GM21390 (cell line): ENCODE data around the gene PTGR2.
"Not testable (repeated sequence)": the region's sequence is repeated elsewhere in the genome, so short reads cannot be mapped to it uniquely, and the experiment has no call there.

Source experiments
- ATAC-seq: cut with Tn5 transposase; IDR thresholded peaks from one replicate; pipeline ENCODE4 v1.9.1; 2021; ENCODE audit not compliant: unreplicated experiment

PTGR2 gene

DNA sequence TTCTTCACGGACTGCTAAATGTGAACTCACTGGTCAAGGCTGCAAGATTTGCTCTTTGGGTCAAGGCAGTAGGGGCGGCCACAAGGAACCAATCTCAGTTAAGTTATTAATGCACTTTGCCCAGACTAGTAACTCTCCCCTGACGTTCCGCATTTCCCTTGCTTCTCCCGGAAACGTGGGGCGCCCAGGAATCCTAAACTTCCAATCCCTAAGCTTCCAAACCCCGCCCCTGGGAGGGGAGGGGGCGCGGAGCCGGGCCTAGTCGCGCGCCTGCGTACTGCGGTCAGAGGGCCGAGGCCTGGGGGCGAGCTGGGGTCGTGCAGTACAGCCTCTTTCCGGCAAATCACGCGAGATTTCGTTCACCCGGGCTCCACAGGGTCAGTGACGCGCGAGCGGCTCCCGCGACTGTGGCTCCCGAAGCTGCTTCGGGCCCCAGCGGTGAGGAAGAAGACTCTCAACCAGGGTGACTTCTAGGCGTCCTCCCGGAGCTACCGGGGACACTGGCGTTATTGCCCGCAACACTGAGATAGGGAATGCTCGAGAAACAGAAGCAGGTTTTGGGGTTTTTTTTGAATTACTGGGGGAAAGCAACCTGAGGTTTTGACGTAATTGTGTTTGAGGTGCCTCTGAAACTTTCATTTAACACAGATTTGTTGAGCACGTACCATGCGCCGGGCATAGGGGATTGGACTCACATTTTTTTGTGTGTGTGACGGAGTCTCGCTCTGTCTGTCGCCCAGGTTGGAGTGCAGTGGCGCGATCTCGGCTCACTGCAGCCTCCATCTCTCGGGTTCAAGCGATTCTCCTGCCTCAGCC, at the start of gene PTGR2:
Gene PTGR2, plus strand, starts transcription at position 265 of the 816 bp plus-strand sequence. CDS start 7,032 bp downstream, outside the sequence.
- peak; percentile 85 for ATAC-seq

DNA sequence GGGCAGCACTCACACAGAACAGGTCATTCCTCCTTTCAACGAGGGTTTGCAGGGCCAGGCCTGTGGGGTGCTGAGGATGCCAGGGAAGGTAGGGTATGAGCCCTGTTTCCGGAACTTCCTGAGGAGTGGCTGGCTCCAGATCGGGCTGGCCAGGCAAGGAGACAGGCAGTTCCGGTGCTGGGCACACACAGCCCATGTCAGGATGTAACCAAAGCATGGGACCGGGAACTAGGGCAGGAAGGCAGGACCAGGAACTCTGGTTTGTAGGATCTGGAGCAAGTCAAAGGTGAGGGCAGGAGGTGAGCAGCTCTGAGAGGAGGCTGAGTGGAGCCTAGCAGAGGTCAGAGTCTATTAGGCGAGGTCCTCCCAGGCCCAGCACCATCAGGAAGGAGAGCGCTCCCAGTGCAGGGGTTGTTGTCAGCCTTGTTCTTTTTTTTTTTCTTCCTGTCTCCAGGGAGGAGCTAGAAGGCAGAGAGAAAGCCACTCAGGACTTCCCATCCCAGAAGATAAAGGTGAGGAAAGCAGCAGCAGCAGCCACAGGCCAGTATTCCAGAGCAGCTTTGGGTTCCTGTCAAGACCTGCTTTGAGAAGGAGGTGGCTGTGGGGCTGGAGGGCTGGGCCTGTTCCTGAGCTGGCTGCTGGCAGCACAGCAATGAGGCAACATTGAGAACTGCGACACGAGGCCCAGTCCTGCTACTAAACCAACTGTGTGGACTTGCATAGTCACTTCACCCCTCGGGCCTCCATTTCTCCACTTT, 49.0 kb upstream of the PTGR2 start:
- no peak for ATAC-seq

DNA sequence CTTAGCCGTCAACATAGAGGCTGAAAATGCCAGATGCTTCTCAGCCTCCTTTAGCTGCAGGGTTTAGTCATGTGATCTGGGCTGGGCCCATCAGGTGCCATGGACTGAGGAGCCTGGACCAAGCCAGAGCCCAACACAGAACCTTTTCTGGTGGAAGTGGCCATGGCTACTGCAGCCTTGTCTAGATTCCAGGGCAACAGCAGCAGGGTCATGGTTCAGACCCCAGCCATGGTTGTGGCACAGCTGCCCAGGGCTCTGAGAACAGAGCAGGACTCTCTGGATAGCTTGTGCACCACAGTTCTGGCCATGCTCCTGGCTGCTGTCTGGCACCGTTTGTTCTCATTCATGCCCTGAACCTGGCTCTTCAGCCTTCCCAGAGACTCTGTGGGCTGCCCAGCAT, 47.0 kb upstream of the PTGR2 start:
- ATAC-seq: no peak

DNA sequence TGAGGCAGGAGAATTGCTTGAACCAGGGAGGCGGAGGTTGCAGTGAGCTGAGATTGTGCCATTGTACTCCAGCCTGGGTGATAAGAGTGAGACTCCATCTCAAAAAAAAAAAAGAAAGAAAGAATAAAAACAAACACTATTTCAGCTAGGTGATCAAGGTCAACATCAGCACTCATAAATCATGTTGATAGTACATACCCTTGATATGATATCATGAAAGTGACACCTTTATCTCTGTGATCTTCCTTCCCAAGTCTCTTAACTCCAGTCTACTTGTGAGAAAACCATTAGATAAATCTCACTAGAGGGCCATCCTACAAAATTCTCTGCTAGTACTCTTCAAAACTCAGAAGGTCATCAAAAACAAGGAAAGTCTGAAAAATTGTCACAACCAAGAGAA, 44.2 kb upstream of the PTGR2 start:
- ATAC-seq: no peak

GRCh38 chr14:73809391-73809790, 42.2 kb upstream of the PTGR2 start:
- no peak for ATAC-seq

DNA sequence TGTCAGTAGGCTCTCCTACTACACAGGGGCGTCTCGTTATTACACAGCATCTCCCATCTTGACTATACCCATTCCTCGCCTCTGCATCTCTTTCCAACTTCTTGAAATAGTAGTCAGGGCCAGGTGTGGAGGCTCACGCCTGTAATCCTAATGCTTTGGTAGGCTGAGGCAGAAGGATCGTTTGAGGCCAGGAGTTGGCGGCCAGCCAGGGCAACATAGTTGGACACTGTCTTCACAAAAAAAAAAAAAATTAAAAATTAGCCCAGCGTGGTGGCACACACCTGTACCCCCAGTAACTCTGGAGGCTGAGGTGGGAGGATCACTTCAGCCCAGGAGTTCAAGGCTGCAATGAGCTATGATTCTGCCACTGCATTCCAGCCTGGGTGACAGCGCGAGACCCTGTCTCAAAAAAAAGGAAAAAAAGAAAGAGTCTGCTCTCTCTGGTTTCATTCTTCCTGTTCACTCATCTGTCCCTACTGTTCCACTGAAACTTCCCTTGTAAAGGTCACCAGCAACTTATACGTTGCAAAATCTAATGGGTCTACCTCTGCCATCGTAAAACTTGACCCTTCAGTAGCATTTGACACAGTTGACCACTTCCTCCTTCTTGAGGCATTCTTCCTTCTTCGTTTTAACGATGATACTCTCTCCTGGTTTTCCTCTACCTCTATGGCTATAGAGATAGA, 41.0 kb upstream of the PTGR2 start:
- no peak for ATAC-seq

- no peak for ATAC-seq
These were observed 40.5 kb upstream of the PTGR2 start for GRCh38 chr14:73811164-73811503.

DNA sequence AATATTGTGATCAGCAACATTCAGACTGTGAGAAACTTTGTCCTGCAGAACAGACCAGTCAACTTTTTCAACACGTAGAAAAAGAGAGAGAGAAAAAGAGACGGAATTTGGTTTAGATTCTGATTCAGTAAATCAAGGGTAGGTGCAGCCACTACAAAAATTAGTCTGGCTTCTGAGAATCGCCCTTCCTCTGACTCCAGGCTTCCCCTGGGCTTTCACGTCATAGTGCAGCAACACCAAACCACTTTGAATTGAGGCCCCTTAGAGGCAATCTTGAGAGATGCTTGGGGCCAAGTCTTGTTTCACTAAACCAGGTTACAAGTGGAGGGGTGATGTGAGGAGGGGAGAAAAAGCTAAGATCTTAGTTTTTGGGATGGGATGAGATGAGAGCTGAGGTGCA, 37.5 kb upstream of the PTGR2 start:
- ATAC-seq: no peak

DNA sequence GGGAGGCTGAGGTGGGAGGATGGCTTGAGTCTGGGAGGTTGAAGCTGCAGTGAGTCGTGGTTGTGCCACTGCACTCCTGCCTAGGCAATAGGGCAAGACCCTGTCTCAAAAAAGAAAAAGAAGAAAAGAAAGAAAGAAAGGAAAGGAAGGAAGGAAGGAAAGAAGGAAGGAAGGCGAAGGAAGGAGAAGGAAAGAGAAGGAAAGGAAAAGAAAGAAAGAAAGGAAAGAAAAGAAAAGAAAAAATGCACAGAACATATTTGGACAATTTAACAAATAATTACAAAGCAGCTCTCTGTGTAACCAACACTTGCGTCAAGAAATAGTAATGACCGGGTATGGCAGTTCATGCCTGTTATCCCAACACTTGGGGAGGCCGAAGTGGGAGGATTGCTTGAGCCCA, 35.8 kb upstream of the PTGR2 start:
- no peak for ATAC-seq

DNA sequence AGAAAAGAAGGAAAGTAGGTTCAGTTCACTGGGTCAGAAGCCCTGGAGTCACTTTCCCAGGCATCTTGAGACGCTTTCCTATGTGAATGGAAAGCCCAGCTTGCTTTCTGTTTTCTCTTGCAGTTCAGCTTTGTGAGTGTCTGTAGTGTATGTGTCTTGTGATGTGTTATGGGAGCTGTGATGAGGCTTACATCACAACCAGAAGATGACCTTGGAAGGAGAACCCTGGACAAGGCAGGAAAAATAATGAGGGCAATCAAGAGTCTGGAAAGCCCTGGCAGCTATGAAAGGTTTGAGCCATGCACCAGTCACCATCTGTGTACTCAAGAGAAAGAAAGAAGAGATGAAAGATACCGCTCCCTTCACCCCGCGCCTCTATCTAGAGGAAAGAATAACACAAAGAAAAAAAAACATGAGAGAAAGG, 35.2 kb upstream of the PTGR2 start:
- no peak for ATAC-seq

DNA sequence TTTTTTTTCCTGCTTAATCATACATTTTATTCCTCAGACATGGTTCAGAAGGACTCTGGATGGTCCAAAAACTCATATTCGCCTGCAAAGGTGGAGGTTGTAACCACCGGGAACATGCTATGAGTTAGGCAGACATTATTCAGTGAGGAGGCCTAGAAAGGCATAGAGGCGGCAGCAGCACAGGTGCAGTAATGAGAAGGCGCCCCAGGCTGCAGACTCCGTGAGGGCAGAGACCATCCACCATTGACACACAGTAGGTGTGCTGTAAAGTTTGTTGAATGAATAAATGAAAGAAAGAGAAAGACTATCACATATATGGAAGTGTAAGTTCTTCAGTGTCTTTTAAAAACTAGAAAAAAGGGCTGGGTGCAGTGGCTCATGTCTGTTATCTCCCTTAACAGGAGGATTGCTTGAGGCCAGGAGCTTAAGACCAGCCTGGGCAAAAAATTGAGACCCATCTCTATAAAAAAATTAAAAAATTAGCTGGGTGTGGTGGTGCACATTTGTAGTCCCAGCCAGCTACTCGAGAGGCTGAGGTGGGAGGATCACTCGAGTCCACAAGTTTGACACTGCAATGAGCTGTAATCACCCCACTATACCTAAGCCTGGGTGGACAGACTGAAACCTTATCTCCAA, 34.5 kb upstream of the PTGR2 start:
- ATAC-seq: no peak

DNA sequence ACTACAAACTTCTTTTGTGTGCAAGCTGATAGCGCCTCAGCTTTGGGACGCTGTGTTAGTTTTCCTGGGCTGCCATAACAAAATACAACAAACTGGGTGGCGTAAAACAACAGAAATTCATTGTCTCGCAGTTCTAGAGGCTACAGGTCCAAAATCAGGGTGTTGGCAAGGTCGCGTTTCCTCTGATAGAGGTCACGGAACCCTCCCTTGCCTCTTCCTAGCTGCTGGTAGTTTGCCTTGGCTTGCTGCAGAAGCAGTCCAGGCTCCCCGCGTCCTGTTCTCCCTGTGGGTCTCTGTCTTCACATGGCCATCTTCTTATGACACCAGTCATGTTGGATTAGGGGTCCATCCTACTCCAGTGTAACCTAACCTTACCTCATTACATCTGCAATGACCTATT, 32.8 kb upstream of the PTGR2 start:
- no peak for ATAC-seq

DNA sequence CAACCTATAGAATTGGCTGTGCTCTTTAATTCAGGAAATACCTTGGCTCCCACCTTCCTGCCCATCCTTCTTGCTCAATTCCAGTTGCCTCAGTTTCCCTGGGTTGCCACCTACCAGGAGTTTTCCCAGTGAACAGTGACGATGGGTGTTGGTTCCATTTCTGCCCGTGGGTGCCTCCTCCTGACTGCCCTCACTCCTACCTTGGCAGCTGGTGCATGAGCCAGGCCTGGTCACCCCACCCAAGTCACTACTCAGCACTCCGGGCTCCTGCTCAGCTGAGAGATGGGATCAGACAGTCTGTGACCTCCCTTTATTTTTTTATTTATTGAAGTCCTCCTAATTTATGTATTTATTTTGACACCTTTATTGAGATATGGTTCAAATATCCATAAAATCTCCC, 31.0 kb upstream of the PTGR2 start:
- ATAC-seq: no peak

GRCh38 chr14:73823339-73823885, 28.2 kb upstream of the PTGR2 start:
- ATAC-seq: no peak

- ATAC-seq: no peak
These were observed 27.5 kb upstream of the PTGR2 start for GRCh38 chr14:73824127-73824526.

DNA sequence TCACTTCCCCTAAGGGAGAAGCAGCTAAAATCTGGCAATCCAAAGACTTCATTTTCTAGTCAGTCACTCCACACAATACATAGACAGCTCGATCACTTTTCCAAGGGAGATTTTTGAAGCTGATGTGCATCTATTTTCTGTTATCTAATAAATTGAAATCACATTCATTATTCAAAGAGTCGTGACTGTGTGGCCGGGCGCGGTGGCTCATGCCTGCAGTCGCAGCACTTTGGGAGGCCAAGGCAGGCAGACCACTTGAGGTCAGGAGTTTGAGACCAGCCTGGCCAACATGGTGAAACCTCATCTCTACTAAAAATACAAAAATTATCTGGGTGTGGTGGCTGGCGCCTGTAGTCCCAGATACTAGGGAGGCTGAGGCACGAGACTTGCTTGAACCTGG, 27.1 kb upstream of the PTGR2 start:
- no peak for ATAC-seq

DNA sequence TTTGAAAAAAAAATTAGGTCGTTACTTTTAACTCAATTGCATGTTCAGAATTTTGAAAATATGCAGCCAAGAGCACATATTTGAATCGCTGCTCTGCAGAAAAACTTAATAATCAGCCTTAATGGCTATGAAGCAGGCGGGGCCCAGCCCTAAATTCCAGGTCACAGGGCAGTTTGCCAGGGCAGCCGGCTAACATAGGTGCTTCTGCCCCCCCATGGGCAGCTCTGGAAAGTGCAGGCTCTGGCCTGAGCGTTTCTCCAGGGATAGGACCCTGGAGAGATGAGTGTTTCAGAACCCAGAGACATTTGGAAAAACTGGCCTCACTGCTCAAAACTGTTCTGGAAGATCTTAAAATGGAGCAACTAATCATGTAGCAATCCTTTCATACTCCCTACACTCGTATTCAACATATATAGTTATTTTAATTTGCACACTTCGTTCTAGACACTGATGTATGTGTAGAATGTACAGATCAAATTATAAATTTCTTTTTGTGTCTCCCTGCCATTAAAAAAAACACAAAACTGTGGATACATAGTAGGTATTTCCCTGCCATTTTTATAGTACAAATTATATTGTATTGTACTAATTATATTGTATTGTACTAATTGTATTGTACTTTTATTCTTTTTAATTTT, 26.0 kb upstream of the PTGR2 start:
- ATAC-seq: no peak

GRCh38 chr14:73827190-73827589, 24.4 kb upstream of the PTGR2 start:
- not testable (repeated sequence) for ATAC-seq

GRCh38 chr14:73829071-73829470, 22.6 kb upstream of the PTGR2 start:
- no peak for ATAC-seq

GRCh38 chr14:73829526-73830431, 21.9 kb upstream of the PTGR2 start:
- no peak for ATAC-seq
